ENCODE measurements around the gene TUBGCP3.

TUBGCP3 gene

DNA sequence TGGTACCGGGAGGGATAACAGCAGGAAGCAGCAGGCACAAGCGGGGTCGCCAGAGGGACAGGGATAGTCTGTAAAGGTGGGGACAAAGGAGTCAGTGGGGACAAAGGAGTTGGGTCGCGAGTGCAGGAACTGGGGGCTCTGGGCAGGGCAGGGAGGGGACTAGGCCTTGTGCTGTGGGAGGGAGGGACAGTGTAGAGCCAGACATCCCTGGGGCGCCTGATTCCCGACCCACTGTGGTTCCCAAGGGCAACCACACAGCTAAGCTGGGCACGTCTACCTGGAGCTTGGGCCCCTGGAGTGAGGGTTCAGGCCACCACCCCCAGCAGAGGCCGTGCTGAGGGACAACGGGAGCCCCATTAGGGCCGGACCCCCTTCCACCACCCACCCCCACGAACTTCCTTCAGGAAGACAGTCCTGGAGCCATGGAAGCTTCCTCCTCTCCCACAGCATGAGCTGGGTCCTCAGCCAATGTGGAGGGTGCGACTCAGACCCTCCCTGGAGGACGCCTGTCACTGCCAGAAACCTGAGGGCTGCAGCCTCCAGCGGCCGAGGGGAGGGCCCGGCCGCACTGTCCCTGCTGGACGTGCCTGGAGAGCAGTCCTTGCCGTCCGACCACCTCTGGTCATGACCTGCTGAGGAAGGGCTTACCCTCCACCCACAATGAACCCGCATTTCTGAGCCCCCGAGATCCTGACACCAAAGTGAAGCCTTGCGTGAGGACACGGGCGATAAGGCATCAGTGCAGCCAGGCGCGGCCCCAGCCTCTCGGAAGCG lies 133.9 kb downstream of the TUBGCP3 start:
- TF ChIP-seq, protein P1, sequence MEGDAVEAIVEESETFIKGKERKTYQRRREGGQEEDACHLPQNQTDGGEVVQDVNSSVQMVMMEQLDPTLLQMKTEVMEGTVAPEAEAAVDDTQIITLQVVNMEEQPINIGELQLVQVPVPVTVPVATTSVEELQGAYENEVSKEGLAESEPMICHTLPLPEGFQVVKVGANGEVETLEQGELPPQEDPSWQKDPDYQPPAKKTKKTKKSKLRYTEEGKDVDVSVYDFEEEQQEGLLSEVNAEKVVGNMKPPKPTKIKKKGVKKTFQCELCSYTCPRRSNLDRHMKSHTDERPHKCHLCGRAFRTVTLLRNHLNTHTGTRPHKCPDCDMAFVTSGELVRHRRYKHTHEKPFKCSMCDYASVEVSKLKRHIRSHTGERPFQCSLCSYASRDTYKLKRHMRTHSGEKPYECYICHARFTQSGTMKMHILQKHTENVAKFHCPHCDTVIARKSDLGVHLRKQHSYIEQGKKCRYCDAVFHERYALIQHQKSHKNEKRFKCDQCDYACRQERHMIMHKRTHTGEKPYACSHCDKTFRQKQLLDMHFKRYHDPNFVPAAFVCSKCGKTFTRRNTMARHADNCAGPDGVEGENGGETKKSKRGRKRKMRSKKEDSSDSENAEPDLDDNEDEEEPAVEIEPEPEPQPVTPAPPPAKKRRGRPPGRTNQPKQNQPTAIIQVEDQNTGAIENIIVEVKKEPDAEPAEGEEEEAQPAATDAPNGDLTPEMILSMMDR (conservative IDR thresholded peaks at IDR 0.05; ENCODE audit: low read depth, low read length): no peak
- no peak overlapping the region for H3K4me3 ChIP-seq (ENCODE audit: low read length)
- DNase-seq (ENCODE audit: low read depth): no peak

DNA sequence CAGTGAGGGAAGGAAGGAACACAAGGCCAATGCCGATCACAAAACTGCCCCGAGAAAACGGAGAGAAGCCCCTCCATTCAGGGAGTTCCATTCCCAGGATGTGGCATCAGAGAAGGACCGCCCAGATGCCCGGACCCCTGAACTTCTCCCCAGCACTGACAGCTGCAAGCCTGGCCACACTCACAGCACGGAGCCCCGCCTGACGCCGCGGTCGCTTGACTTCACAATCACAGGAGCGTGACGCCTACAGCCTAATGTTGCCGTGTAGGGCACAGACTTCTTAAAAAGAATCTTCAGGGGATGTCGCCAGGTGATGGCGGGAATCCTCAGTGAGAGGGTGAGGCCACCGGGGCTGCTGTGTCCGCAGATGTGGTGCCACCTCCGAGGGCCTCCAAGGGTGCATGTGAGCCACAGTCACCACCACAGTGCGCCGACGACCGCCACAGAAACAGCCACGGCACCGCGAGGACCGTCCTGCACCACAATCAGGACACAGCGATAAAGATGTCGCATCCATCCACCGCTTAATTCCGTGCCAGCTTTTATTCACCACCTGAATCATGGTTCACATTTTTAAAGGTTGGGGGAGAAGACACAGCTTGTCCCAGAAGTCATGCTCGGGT lies 134.6 kb downstream of the TUBGCP3 start:
- TF ChIP-seq, protein P1 (conservative IDR thresholded peaks at IDR 0.05; ENCODE audit: low read depth, low read length): no peak
- DNase-seq (ENCODE audit: low read depth): no peak
- H3K4me3 ChIP-seq (ENCODE audit: low read length): no peak overlapping the region

DNA sequence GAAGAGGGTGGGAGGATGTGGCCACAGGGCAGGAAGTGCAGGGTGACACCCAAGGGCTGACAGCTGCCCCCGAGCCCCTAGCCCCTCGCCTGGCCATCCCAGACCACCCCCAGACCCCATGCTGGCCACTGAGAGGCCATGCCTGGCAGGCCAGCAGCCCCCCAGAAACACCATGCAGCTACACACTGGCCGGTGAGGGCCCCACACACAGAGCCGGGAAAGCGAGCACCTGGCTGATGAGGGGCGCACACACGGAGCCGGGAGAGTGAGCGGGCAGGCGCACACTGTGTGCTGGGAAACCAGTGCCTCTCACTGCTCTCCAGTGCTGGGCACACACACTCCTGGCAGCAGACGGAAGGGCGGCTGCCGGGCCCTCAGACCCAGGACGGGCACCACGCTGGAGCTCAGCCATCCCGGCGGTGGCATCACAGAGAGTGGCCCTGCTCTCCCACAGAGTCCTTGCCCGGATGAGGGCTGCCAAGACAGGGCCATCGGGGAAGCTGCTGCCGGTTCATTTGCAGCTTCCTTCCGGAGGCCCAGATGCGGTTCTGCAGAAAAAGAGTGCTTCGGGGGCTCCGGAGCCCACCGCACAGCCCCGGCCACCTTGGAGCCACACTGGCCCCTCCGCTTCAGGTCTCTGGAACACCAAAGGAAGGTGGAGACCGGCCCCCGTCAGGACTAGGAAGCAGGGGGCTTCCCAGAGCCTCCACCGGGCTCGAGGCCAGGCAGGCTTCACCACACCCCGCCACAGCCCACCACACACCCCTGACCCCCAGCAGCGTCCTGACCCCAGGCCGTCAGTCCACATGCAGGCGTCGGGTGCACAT lies 135.4 kb downstream of the TUBGCP3 start:
- no peak for DNase-seq (ENCODE audit: low read depth)
- TF ChIP-seq, protein P1 (conservative IDR thresholded peaks at IDR 0.05; ENCODE audit: low read depth, low read length): no peak
- H3K4me3 ChIP-seq (ENCODE audit: low read length): no peak overlapping the region

DNA sequence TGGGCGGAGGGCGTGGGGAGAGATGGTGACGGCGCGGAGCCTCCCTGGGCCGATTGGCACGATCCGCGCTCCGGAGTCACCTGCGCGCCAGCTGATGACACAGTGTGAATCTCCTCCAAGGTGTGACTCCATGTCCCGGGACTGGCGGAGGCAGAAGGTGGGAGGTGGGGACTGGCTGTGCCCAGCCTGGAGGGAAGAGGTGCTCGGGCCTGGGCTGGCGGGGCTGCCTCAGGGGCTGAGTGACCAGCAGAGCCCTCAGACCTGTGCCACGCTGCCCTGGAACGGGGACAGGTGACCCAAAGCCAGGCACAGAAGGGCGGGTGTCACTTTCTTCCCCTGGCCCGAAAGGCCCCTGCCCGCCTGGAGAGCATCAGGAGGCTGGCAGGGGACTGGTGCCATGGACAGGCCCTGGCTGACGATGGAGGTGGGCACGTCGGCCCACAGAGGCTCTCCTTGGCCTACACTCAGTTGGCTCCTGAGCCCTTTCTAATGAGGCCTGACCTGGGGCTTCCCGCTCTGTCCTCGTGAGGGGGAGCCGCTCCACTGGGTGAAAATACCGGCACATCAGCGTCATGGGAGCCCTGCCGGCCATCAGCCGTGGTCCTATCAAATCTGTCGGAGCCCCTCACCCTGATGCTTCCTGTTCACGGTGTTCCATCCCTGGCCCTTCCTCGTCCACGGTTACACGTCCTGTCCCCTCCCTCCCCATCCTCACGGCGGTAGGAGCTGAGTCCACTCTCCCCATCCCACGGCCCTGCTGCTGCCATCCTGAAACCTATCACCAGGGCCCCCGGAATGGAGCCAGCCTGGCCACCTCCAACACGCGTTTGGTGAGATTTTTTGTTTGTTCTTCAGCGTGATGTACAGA lies 136.2 kb downstream of the TUBGCP3 start:
- DNase-seq (ENCODE audit: low read depth): no peak
- TF ChIP-seq, protein P1 (conservative IDR thresholded peaks at IDR 0.05; ENCODE audit: low read depth, low read length): no peak
- no peak overlapping the region for H3K4me3 ChIP-seq (ENCODE audit: low read length)

DNA sequence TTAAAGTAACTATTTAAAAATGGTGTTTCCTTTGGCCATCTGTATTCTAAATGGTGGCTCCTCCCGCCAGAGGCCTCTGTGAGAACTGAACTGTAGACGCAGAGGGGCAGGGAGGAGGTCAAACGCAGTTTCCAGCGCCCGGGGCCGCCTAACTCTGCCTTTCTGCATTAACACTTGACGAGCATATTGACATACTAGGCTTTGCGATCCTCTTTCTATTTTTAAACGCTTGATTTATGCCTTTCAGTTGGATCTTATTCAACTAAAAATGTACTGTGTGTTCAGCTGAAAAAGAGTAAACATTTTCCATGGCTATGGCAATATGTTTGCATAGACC lies 137.1 kb downstream of the TUBGCP3 start:
- no peak for DNase-seq (ENCODE audit: low read depth)
- TF ChIP-seq, protein P1 (conservative IDR thresholded peaks at IDR 0.05; ENCODE audit: low read depth, low read length): no peak

DNA sequence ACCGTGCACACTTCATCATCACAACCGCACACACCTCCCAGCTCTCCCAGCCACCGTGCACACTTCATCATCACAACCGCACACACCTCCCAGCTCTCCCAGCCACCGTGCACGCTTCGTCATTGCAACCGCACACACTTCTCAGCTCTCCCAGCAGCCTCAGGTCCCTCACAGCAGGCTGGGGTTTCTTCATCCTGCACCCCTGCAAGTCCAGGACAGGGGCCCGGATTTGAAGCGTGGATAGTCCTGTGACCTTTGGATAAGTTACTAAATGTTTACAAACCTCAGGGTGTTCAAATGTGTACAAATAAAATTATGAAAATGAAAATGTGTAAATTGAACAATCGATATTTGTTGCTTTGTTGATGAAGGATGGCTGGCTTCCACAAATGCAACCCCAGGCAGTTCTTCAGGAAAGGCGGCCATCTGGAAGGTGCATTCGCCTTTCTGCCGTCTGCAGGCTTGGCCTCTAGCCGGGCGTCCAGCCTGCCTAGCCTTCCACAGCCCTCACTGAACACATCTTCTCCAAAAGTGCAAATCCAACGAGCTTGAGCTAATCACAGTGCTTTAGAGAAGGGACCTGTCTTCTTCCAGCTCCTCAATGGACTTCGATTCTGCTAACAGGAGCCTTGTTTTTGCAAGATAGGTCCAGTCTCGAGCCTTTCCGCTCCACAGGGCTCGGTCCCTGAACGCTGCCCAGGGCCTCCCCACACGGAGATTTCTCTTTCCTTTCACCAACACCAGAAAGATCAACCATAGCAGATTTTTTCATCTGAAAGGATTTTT lies 137.6 kb downstream of the TUBGCP3 start:
- TF ChIP-seq, protein P1 (conservative IDR thresholded peaks at IDR 0.05; ENCODE audit: low read depth, low read length): no peak
- DNase-seq (ENCODE audit: low read depth): no peak
- H3K4me3 ChIP-seq (ENCODE audit: low read length): no peak overlapping the region

More for the DNA sequence above, 137.1 kb downstream of the TUBGCP3 start:
- no peak overlapping the region for H3K4me3 ChIP-seq (ENCODE audit: low read length)
